NCI-H748 (cell line): ENCODE data around the gene LRIT3.

Source experiments
- DNase-seq: peaks from one replicate; lab custom pipeline; 2025; ENCODE audit not compliant: unreplicated experiment; lab: John Stamatoyannopoulos, UW

LRIT3 gene

DNA sequence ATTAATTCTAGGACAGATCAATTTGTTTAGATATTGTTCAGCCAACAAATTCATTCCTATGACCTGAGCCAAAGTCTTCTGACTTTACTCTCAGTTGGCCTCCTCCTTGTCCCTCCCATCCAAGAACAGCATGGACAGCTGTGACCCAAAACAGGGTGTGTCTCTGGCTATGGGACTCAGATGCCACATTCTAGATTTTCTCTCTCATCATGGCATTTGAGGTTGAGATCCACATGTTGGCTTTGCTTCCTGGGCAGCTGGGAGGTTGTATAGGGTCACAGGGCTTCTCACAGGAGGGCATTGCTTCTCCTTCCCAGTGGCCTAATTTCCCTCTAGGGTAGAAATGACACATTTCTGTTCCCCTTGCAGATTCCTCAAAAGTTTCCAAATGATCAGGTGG, 42.2 kb downstream of the LRIT3 start:
- DNase-seq: no peak

DNA sequence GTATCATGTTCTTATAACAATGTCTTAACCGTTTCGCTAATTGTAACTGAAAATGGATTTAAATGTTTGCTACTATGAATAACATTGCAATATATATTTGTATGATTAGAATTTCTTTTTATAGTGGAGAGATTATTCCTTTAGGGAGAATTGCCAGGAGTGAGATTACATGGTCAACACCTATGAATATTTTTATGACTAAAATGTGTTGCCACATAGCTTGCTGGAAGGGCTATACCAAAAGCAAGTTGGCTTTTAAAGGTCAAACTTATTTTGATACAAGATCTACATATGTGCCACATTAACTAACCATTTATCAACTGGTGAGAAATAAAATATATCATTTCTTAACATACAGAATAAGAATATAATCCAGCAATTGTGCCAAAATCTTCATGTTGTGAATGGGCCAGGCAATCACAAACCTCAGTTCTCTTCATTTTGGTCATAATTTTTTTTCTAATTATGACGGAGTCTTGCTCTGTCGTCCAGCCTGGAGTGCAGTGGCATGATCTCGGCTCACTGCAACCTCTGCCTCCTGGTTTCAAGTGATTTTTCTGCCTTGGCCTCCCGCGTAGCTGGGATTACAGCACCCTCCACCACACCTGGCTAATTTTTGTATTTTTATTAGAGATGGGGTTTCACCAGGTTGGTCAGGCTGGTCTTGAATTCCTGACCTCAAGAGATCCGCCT, 54.8 kb downstream of the LRIT3 start:
- no peak for DNase-seq

DNA sequence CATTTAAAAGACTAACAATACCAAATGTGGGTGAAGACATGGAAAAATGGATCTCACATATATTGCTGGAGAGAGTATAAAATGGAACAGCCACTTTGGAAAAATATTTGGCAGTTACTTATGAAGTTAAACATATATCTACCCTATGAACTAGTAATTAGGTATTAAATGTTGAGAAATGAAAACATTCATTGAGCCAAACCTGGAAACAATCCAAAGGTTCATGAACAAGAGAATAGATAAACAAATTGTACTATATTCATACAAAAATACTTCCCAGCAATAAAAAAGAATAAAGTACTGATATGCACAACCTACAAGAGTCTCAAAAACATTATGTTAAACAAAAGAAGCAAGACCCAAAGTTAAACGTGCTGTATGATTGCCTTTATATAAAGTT, 60.8 kb downstream of the LRIT3 start:
- DNase-seq: no peak

- DNase-seq: no peak
Measured at GRCh38 chr4:109910256-109910655, 62.3 kb downstream of the LRIT3 start.

GRCh38 chr4:109912706-109913595, 65.0 kb downstream of the LRIT3 start, which contains the start of gene EGF:
TSS of gene EGF (plus strand) at chr4:109912883. CDS start at chr4:109913336, 453 bp downstream.
- DNase-seq: no peak

DNA sequence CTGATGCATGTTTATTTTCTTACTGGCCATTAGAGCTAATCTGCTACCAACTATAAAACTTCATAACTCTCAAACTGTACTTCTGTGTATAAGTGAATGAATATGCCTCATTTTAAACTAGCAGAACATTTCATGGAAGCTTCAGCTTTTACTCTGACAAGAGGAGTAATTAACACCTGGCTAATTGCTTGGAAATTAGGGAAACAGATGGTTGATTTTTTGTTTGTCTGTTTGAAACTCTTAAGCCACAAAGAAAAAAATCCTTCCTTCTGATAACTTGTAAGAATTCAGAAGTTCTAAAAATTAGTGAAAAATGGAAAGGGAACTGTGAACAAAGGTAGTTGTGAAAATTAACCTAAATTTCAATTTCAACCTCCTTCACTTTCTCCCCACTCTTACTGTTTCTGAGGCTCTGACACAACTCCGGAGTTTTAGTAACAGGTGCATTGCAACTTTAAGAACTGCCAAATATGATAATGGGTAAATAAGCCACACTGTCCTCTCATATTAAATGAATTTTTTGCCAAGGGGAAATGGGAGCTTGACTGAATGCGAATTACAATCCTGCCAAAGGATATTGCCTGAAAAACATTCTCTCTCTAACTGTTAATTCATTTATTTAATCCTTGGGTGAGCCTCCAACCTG, 65.8 kb downstream of the LRIT3 start:
- no peak for DNase-seq

GRCh38 chr4:109914322-109914721, 66.4 kb downstream of the LRIT3 start:
- DNase-seq: no peak

GRCh38 chr4:109915385-109916026, 67.6 kb downstream of the LRIT3 start:
- DNase-seq: no peak

DNA sequence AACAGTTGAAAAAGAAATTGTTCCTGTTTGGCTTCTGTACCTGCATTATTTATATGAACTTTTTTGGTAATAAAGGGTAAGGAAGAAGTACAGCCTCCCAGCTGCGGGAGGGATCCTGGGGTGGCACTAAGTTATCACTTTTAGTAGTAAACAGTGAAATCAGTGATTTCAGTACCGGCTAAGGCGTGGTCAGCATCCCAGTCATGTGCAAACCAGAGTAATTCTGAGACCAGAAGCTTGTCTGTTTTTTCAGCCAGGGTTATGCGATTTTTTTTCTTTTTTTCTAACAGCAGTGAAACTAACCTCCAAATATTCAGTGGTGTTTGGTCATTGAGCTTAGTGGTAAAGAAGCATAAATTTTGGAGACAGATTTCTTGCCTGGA, 68.1 kb downstream of the LRIT3 start:
- no peak for DNase-seq

DNA sequence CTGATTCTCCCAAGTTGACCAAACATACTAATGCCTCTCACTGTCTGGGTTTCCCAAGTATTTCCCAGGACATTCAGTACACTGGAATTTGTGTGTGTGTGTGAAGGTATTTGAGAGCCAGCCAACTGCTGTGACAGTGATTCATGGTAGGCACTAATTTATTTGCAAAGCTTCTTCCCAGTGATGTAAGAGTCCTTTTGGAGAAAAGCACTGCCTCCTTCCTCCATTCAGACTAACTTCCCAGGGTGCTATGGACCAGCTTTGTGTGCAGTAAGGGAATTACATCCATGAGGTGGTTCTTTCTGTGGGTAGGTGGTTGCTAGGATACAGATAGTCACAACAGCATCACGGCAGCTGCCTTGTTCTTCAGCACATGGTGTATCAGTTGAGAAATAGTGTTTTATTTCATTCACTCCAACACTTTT, 73.5 kb downstream of the LRIT3 start:
- DNase-seq: peak; percentile 18
